Heart left ventricle (tissue), 13 donors: ENCODE data around the gene SERTAD2.

Experiments
- POLR2A ChIP-seq, 2 donors: fragments of 450-650 bp; IDR thresholded peaks; one replicate each; pipeline ENCODE4 v1.6.1; 2017; ENCODE audit warnings: antibody characterized with exemption in 2 of 2, mild to moderate bottlenecking in 2 of 2, moderate library complexity in 2 of 2
- TF ChIP-seq, protein P1 (sequence below), 12 donors: fragments of 200-600 bp; sonication (generic) in 4 of 12; IDR thresholded peaks; one replicate each; pipeline versions ENCODE4 v1.5.0 to v1.8.0; 2018 to 2022; ENCODE audit warnings: antibody characterized with exemption in 12 of 12, mild to moderate bottlenecking in 5 of 12
- donor health status: ischemic (EF 13 %, LVEDD 7.1; RV severe dilation, severe dysfunction).
- donor health status: DM: no; HTN: yes; CAD: no.
- donor health status: DM: no; HTN: no; CAD: no.
- donor health status: ischemic (EF 25% LVEDD 6.9; RV normal size, moderate dysfunction).
- donor health status: ischemic (EF 25% LVEDD 5.7; RV mildly dilated, moderate dysfunction).
- donor health status: ischemic (EF 35%, LVEDD 5.7; RV mildly dilated, moderate dysfunction).
- donor health status: nonischemic (EF 11% LVEDD 7.7; RV severe dilation, severe dysfunction).
- donor health status: DM: yes; HTN: yes; CAD: no.
- donor health status: PGD.
- donor health status: ischemic (EF 29% LVEDD 5.4; RV normal size, mild dysfunction).
- donor health status: nonischemic (EF 23%, LVEDD 6.1; RV moderate dilation, normal function).

DNA sequence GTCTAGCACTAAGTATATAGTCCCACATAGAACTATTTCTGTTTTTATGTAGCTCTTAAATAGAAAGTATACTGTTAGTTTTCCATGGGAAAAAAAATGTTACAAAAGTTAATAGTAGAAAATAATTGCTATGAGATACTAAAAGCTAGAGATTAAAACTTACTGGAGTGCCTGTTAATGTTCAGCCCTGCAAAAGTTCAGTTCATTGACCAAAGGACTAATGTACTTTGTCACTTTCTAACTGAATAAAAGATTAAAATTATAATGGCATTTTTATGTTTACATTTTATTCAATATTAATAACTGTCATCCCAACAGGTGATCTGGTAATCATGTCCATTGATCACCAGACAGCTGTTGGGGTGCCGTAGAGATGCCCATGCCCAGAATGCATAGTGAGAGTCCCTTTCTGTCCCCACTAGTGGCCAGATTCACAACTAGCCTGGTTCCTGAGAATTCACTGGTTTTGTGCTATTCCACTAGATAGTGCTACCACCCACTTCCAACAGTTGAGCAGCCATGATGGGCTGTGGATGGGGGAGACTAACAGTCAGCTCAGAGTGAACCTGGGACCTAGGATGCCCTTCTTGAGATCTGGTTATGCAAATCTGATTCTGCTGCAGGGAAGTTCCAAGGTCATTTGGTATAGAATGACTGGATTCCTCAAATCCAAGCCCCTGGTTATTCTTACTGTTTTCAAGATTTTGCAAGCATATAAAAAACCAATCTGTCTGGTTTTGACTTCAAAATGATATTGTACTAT, 71.8 kb downstream of the SERTAD2 start:
- TF ChIP-seq POLR2A (IDR thresholded peaks at IDR 0.05): no peak
- TF ChIP-seq, protein P1, sequence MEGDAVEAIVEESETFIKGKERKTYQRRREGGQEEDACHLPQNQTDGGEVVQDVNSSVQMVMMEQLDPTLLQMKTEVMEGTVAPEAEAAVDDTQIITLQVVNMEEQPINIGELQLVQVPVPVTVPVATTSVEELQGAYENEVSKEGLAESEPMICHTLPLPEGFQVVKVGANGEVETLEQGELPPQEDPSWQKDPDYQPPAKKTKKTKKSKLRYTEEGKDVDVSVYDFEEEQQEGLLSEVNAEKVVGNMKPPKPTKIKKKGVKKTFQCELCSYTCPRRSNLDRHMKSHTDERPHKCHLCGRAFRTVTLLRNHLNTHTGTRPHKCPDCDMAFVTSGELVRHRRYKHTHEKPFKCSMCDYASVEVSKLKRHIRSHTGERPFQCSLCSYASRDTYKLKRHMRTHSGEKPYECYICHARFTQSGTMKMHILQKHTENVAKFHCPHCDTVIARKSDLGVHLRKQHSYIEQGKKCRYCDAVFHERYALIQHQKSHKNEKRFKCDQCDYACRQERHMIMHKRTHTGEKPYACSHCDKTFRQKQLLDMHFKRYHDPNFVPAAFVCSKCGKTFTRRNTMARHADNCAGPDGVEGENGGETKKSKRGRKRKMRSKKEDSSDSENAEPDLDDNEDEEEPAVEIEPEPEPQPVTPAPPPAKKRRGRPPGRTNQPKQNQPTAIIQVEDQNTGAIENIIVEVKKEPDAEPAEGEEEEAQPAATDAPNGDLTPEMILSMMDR (IDR thresholded peaks at IDR 0.05): no peak
